Ectodermal cell (in vitro differentiated cells): Measurements from ENCODE around the gene GUCY1A1.

Experiments
- H3K27ac ChIP-seq: 2 replicates; pipeline ENCODE4 v1.7.0; 2013; ENCODE audit warnings: mild to moderate bottlenecking, low read depth, low read length; ENCODE audit not compliant: insufficient read depth, poor library complexity, severe bottlenecking
- H3K27me3 ChIP-seq: 2 replicates; pipeline ENCODE4 v1.7.0; 2013; ENCODE audit warnings: mild to moderate bottlenecking, low read length; ENCODE audit not compliant: insufficient read depth, control insufficient read depth, poor library complexity, severe bottlenecking
- H3K36me3 ChIP-seq: one replicate; pipeline ENCODE4 v1.7.0; 2013; ENCODE audit warnings: low read length; ENCODE audit not compliant: control insufficient read depth, insufficient read depth
- H3K4me1 ChIP-seq: one replicate; pipeline ENCODE4 v1.7.0; 2013; ENCODE audit warnings: low read length; ENCODE audit not compliant: control insufficient read depth, insufficient read depth
- H3K4me3 ChIP-seq: 2 replicates; pipeline ENCODE4 v1.7.0; 2013; ENCODE audit warnings: low read depth, low read length, control low read depth; ENCODE audit not compliant: insufficient read depth
- H3K9me3 ChIP-seq: 2 replicates; pipeline ENCODE4 v1.7.0; 2013; ENCODE audit warnings: mild to moderate bottlenecking, low read length, moderate library complexity; ENCODE audit not compliant: control insufficient read depth
- WGBS, 2 experiments: methylation state at CpG; one replicate each; pipeline ENCODE4 v1.1.7; 2013; ENCODE audit warnings: missing lambda C conversion rate in 2 of 2; 5-methylcytosine and 5-hydroxymethylcytosine counted together

Gene GUCY1A1

DNA sequence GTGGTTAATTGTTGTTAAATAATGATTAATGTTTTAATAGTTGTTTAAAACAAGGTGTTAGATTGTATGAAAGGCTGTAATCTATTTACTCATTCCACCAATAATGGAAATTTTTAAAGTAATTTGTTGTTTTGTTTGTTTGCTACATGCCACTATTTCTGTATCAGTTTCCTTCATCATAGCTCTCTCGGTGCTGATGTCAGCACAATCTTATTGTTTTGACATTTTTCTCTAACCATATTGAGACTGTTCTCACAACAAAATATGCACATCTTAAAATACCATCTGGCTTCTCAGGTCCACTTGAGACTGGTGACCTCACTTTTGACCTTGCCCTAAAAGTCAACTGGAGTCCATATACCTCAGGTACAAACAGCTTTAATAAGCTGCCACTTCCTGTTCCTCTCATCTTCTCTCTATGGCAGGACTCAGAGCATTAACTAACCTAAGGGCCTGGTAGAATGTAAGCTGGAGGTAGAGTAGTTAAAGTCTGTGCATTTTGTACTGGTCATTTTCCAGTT is 91.2 kb downstream of the GUCY1A1 start:
- Histone ChIP-seq H3K27ac (no peak overlapping the region), H3K36me3 (no peaks in the 10 kb centered on the region), H3K9me3 (no peaks in the 10 kb centered on the region), H3K27me3 (peaks cover 35% of the 10 kb centered on the region), H3K4me3 (no peak overlapping the region), H3K4me1 (peaks cover 5% of the 10 kb centered on the region)
- 85 to 100% methylated on average over 1 of the region's 1 CpG for WGBS, 2 experiments

DNA sequence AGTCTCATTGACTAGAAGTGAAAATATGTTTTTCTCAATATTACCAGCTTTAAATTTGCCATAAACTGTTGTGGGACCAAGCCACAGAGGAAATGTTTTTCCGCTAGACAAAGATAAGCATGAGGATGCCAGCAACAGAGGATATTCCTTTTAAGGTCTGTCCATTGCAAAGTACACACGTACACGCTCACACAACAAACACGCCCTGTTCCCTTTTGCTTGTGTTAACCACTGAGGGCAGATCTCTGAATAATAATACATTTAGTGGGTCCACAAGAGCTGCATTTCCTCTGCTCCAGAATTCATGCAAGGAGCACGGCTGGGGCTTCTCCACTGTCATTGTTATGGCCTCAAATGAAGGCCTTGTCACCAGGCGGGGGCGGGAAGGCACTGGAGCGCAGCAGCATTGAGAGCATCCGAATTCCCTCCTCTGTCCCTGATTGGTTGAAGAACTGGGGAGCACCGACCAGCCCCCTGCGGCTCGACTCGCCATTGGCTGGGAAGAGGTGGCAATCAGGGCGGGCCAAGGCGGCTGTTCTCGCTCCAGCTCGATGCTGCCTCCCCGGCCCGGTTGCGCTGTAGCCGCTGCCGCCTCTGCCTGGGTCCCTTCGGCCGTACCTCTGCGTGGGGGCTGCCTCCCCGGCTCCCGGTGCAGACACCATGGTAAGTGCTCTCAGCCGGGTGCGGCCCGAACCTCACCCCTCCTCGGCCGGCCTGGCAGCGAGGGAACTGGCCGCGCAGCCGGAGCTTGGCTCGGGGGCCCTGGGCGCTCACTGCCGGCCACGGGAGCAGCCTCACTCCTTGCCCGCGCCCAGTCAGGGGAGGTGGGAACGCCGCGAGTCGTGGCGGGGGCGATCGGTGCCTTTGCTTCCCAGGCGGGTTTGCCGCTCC is 92.1 kb downstream of the GUCY1A1 start, which contains the start of gene GUCY1B1:
GUCY1B1 (plus strand) TSS at position 541 of the 891 bp plus-strand sequence; CDS start at position 661, 120 bp downstream.
- no peaks in the 10 kb centered on the region for H3K9me3 ChIP-seq
- peaks cover 5% of the 10 kb centered on the region for H3K4me1 ChIP-seq
- peak within 1 kb of the TSS; percentile 38 for H3K4me3 ChIP-seq
- no peaks in the 10 kb centered on the region for H3K36me3 ChIP-seq
- H3K27me3 ChIP-seq, result peaks cover 39% of the 10 kb centered on the region
- H3K27ac ChIP-seq, result no peak within 1 kb of the TSS
- 10% methylated on average over 51 of the region's 51 CpGs for WGBS, 2 experiments

DNA sequence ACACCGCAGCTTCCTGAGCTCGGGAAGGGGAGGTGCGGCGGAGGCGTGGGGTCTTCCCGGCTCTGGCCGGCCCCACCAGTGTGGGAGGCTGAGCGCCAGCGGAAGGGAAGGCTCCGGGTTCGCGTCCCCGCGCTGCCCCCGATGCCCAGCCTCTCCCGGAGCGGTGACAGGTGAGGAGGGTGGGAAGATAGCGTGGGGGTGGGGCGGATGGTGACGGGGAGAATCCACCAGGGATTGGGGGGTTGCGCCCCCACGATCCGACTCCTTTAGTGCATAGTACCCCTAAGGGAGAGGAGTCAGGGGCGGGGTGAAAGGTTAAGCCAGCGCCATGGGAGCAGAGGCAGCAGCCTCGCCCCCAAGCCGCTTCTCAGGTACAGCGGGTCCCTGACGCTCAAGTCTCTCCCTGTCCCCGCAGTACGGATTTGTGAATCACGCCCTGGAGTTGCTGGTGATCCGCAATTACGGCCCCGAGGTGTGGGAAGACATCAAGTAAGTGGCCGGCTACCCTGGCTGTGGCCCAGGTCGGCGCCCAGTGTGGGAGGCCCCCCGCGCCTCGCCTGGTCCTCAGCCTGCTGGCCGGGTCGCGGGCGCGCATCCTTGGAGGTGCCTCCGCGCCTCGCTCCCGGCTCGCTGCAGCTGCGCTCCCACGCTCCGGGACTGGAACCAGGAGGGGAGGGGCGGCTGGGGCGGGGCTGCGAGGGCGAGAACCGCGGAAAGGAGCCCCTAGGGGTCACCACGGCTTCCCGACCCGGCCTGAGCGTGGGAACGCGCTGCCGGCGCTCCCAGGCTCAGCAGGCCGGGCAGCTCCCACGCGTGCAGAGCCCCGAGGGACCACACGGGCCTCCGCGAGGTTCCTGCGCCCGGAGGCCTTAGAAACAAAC is 93.0 kb downstream of the GUCY1A1 start:
- Histone ChIP-seq H3K27ac (no peak overlapping the region), H3K4me3 (peak overlapping the region; percentile 38), H3K9me3 (no peaks in the 10 kb centered on the region), H3K4me1 (peaks cover 5% of the 10 kb centered on the region), H3K36me3 (no peaks in the 10 kb centered on the region), H3K27me3 (peaks cover 44% of the 10 kb centered on the region)
- 3 to 4% methylated on average over 77 of the region's 77 CpGs for WGBS, 2 experiments

DNA sequence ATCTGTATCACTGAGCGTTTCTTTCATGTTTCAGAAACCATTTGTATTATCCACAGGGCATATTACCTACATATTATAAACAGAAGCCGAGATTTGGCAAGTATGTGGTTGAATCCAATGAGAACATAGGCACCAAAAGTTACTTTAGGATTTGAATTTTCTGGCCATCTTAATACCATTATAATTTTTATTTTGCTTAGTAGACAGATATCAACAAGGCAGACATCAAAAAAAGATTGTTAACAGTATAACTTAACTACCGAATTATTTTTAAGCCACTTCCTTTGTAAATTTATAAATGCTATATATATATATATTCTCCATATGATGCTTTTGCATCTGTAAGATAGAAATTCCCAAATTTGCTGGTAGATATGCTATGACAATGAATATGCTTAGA is 94.4 kb downstream of the GUCY1A1 start:
- no peaks in the 10 kb centered on the region for H3K9me3 ChIP-seq
- H3K4me1 ChIP-seq, result peaks cover 5% of the 10 kb centered on the region
- H3K27me3 ChIP-seq, result peaks cover 44% of the 10 kb centered on the region
- 88 to 100% methylated on average over 1 to 2 of the region's 3 CpGs for WGBS, 2 experiments
- H3K4me3 ChIP-seq, result no peak overlapping the region
- no peak overlapping the region for H3K27ac ChIP-seq
- H3K36me3 ChIP-seq, result no peaks in the 10 kb centered on the region

DNA sequence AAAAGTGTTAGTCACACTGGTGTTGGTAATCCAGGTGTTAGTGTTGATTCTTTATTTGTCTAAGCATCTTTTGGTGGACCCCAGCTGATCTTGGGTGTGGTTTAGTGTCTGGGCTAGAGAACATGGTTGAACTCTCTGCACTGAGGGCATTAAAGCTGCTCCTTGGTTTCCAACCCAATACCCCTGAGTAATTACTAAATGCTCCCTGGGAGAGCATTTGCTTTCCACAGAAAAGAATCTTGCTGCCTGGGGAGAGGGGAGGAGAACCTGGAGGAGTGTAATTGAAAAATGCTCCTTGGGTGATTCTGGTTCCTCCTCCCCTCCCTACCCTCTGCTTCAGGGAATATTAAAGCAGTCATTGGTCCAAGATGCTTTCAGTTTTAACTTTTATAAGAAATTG is 95.3 kb downstream of the GUCY1A1 start:
- H3K36me3 ChIP-seq, result no peaks in the 10 kb centered on the region
- peaks cover 5% of the 10 kb centered on the region for H3K4me1 ChIP-seq

DNA sequence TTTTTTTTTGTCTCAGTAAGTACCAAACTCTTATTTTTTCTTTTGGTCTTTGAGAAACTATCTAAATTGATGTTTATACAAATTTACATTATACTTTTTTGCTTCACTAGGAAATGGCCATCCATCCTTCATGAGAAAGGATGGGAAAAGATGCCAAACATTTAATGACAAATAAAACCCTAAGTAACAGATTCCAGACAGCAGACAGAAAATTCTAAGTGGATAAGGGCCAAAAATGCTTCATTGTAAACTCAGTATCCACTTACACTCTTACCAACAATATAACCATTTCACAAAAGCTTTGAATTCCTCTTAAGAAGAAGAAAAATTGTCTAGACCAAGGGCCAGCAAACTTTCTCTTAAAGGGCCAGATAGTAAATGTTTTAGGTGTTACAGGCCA is 95.7 kb downstream of the GUCY1A1 start:
- no peak overlapping the region for H3K27ac ChIP-seq

More for the DNA sequence above, 95.3 kb downstream of the GUCY1A1 start:
- Histone ChIP-seq H3K4me3 (no peak overlapping the region), H3K9me3 (no peaks in the 10 kb centered on the region), H3K27me3 (peaks cover 44% of the 10 kb centered on the region), H3K27ac (no peak overlapping the region)

DNA sequence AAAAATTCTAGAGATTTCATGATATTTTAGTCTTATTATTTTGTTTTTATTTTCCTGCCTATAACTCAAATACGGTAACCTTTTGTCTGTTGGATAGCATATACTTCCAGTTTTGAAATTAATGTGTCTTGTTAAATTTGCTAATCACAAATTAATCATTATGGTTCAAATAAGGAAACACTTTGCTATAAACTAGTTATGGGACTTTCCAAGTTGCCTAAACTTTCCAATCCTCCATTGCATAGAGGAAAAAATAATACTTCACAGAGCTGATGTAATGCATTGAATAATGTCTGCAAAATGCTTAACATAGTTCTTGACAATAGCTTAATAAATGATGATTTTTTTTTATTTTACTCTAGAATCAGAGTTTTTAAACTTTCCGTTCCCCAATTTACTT is 96.9 kb downstream of the GUCY1A1 start:
- H3K36me3 ChIP-seq, result no peaks in the 10 kb centered on the region
- H3K27me3 ChIP-seq, result peaks cover 37% of the 10 kb centered on the region
- H3K9me3 ChIP-seq, result no peaks in the 10 kb centered on the region
- no peak overlapping the region for H3K4me3 ChIP-seq
- 100% methylated on average over 1 of the region's 2 CpGs; no CpG with 5 or more reads in 1 of the 2 experiments for whole genome bisulfite sequencing, 2 experiments
- H3K27ac ChIP-seq, result no peak overlapping the region
- H3K4me1 ChIP-seq, result peaks cover 5% of the 10 kb centered on the region

More for the DNA sequence above, 95.7 kb downstream of the GUCY1A1 start:
- no peaks in the 10 kb centered on the region for H3K36me3 ChIP-seq
- peaks cover 44% of the 10 kb centered on the region for H3K27me3 ChIP-seq
- no peaks in the 10 kb centered on the region for H3K9me3 ChIP-seq
- peaks cover 5% of the 10 kb centered on the region for H3K4me1 ChIP-seq
- H3K4me3 ChIP-seq, result no peak overlapping the region

DNA sequence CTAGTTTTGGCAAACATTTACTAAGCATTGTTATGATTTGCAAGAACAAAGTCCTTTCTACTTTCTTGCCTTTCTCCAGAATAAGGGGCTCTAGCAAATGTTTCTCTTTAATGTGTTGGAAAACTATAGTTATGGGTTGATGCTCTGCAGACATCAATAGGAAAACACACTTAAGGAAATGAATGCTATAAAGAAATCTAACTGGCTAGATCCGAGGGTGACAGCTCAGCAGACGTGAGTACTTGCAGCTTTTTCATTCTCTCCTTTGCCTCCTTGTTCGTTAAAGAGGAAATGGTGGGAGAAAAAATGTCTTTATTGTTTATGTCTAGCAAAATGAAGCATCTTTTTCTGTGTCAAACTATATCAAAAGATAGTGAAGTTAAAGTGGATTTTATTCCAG is 98.5 kb downstream of the GUCY1A1 start:
- Histone ChIP-seq H3K36me3 (no peaks in the 10 kb centered on the region), H3K9me3 (no peaks in the 10 kb centered on the region), H3K27me3 (peaks cover 22% of the 10 kb centered on the region), H3K4me3 (no peak overlapping the region), H3K27ac (no peak overlapping the region), H3K4me1 (peaks cover 5% of the 10 kb centered on the region)
- WGBS, 2 experiments, result 89 to 94% methylated on average over 3 of the region's 3 CpGs

DNA sequence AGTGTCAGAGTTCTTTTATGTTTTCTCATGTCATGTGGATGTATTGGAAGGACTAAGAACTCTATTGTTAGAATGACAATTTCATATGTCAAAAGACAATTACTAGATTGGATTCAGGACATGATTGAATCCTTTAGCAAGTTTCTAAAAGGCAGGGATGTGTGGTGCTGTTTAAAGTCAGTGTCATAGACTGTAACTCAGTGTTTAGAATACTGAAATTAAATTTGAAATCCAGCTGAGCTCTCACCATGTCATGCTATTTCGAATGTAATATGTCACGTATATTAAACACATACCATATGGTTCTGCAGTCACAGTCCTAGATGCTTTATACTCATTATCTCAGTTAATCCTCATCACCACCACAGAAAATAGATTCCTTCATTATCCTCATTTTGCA is 100.0 kb downstream of the GUCY1A1 start:
- H3K9me3 ChIP-seq, result no peaks in the 10 kb centered on the region
- no peak overlapping the region for H3K4me3 ChIP-seq
- no peaks in the 10 kb centered on the region for H3K36me3 ChIP-seq
- H3K4me1 ChIP-seq, result peaks cover 5% of the 10 kb centered on the region
- WGBS, 2 experiments, result 92 to 93% methylated on average over 2 of the region's 2 CpGs
- peaks cover 10% of the 10 kb centered on the region for H3K27me3 ChIP-seq
- H3K27ac ChIP-seq, result no peak overlapping the region

DNA sequence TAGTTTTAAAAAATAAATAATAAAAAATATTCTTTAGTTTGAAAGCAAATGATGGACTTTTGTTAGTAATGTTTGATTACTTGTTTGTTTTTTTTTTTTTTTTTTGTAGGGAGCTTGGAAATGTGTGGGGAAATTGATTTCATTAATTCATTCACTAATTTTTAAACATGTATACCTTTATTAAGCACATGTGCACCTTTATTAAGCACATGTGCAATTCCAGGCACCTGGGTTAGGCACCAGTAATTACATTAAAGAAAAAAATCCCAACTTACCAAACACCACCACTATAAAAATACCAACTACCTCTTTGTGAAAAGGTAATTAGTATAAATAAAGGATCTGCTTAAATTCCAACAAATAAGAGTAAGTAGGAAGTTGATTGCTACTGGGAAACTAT is 101.7 kb downstream of the GUCY1A1 start:
- Histone ChIP-seq H3K4me3 (no peak overlapping the region), H3K27ac (no peak overlapping the region), H3K36me3 (no peaks in the 10 kb centered on the region), H3K9me3 (no peaks in the 10 kb centered on the region), H3K4me1 (no peaks in the 10 kb centered on the region), H3K27me3 (peaks cover 5% of the 10 kb centered on the region)
